Endothelial cell of umbilical vein (primary cell): ENCODE results near the gene CHRNA5. TPM values are rescaled to one million over a fixed set of nuclear protein-coding genes. Genes with fewer than 3 reads are reported as not detected.

Experiments used
- BruUV-seq: library from RNA; stranded (reverse); fragments of 400-500 nt; replicated peaks from 2 replicates; lab custom pipeline; 2021; lab: Mats Ljungman, UMichigan
- CTCF ChIA-PET: fragments of 300-600, 350-600 bp; sonication (Branson Sonifier 250); formaldehyde crosslinking; loops from one replicate; lab custom pipeline; 2021; ENCODE audit warnings: antibody characterized with exemption, inconsistent platforms; lab: Charles Lee
- POLR2A ChIA-PET: fragments of 300-600, 350-600 bp; sonication (Branson Sonifier 250); formaldehyde crosslinking; loops from one replicate; lab custom pipeline; 2021; ENCODE audit warnings: antibody characterized with exemption, inconsistent platforms; lab: Charles Lee
- DNase-seq: peaks from one replicate; pipeline ENCODE4 v3.0.0-alpha.2; 2011; ENCODE audit warnings: low read depth, low spot score
- FAIRE-seq: peaks from 2 replicates; lab custom pipeline; 2011; peaks lifted over from hg19 to GRCh38; lab: Jason Lieb, UNC
- H2AFZ ChIP-seq: 2 replicates; pipeline ENCODE4 v1.6.0; 2012; ENCODE audit warnings: low read depth, low read length, control low read depth, inconsistent platforms
- H3K27ac ChIP-seq: 2 replicates; pipeline ENCODE4 v1.5.1; 2011; ENCODE audit warnings: low read depth, mild to moderate bottlenecking, control low read depth, low read length, moderate library complexity; ENCODE audit not compliant: insufficient read depth
- H3K27me3 ChIP-seq, 2 experiments: 2 replicates each; pipeline versions ENCODE4 v1.6.0 to v1.6.1; 2011; ENCODE audit warnings: low read length in 2 of 2, mixed read lengths in 1 of 2; ENCODE audit not compliant: control insufficient read depth in 2 of 2, insufficient read depth in 2 of 2
- H3K36me3 ChIP-seq, 2 experiments: 2 replicates in 1 of 2; 3 replicates in 1 of 2; pipeline ENCODE4 v1.5.1; 2011; ENCODE audit warnings: low read length in 2 of 2, mild to moderate bottlenecking in 1 of 2, moderate library complexity in 1 of 2; ENCODE audit not compliant: control insufficient read depth in 2 of 2, insufficient read depth in 2 of 2; ENCODE audit errors: extremely low read depth in 1 of 2
- H3K4me1 ChIP-seq: 3 replicates; pipeline ENCODE4 v1.5.1; 2011; ENCODE audit warnings: mild to moderate bottlenecking, low read length; ENCODE audit not compliant: control insufficient read depth, insufficient read depth; ENCODE audit errors: extremely low read depth
- H3K4me2 ChIP-seq: 2 replicates; pipeline ENCODE4 v1.6.1; 2011; ENCODE audit warnings: low read length, control low read depth, mixed read lengths; ENCODE audit not compliant: insufficient read depth
- H3K4me3 ChIP-seq, 3 experiments: fragments of 200-600 bp in 1 of 3; sonication (generic), shearing (Covaris generic) in 1 of 3; replicated peaks in 1 of 3; 2 replicates each; pipeline ENCODE4 v1.5.1; 2011 to 2016; ENCODE audit warnings: control low read depth in 3 of 3, low read length in 3 of 3, mild to moderate bottlenecking in 2 of 3, inconsistent platforms in 1 of 3, low read depth in 1 of 3, moderate library complexity in 1 of 3; ENCODE audit not compliant: insufficient read depth in 1 of 3
- H3K79me2 ChIP-seq: 2 replicates; pipeline ENCODE4 v1.6.0; 2012; ENCODE audit warnings: low read length, inconsistent platforms; ENCODE audit not compliant: control insufficient read depth, insufficient read depth
- H3K9ac ChIP-seq: replicated peaks from 2 replicates; pipeline ENCODE3; 2011; ENCODE audit warnings: low read length, control low read depth; ENCODE audit not compliant: insufficient read depth; ENCODE audit errors: extremely low read depth
- H3K9me1 ChIP-seq: replicated peaks from 3 replicates; pipeline ENCODE4 v1.6.0; 2011; ENCODE audit warnings: mild to moderate bottlenecking, low read length; ENCODE audit not compliant: control insufficient read depth, insufficient read depth; ENCODE audit errors: extremely low read depth
- H3K9me3 ChIP-seq: replicated peaks from 2 replicates; pipeline ENCODE4 v1.5.1; 2012; ENCODE audit warnings: low read length, inconsistent platforms; ENCODE audit not compliant: control insufficient read depth, insufficient read depth
- H4K20me1 ChIP-seq: replicated peaks from 2 replicates; pipeline ENCODE3; 2011; ENCODE audit warnings: mild to moderate bottlenecking, low read length; ENCODE audit not compliant: control insufficient read depth, insufficient read depth; ENCODE audit errors: extremely low read depth
- EZH2 ChIP-seq: IDR thresholded peaks from 2 replicates; pipeline ENCODE4 v1.6.1; 2012; ENCODE audit warnings: borderline replicate concordance, low read depth, mild to moderate bottlenecking, moderate library complexity, low read length, inconsistent platforms; ENCODE audit not compliant: severe bottlenecking
- FOS ChIP-seq: IDR thresholded peaks from 2 replicates; pipeline ENCODE4 v1.6.1; 2011; ENCODE audit warnings: mild to moderate bottlenecking, low read length, moderate library complexity, borderline replicate concordance; ENCODE audit not compliant: insufficient read depth
- GATA2 ChIP-seq: IDR thresholded peaks from 2 replicates; pipeline ENCODE4 v1.7.0; 2011; ENCODE audit warnings: low read depth, mild to moderate bottlenecking, moderate library complexity, mixed read lengths, low read length; ENCODE audit not compliant: insufficient read length, insufficient read depth
- JUN ChIP-seq: IDR thresholded peaks from 2 replicates; pipeline ENCODE4 v1.6.1; 2011; ENCODE audit warnings: borderline replicate concordance, low read depth; ENCODE audit not compliant: insufficient read length, insufficient read depth
- MYC ChIP-seq: IDR thresholded peaks from one replicate; pipeline ENCODE4 v1.6.1; 2011; ENCODE audit warnings: mild to moderate bottlenecking, low read depth, low read length
- POLR2A ChIP-seq: IDR thresholded peaks from 2 replicates; pipeline ENCODE4 v1.6.1; 2012; ENCODE audit warnings: low read depth, mild to moderate bottlenecking, control low read depth, low read length
- POLR2AphosphoS5 ChIP-seq: IDR thresholded peaks from 2 replicates; pipeline ENCODE4 v1.6.1; 2012; ENCODE audit warnings: low read depth, mild to moderate bottlenecking, control low read depth, low read length, moderate library complexity; ENCODE audit not compliant: insufficient read depth
- dilution Hi-C: fragments of 300-500 bp; cut with MboI; formaldehyde crosslinking; loops from one replicate; pipeline ENCODE4 v1.15.0; 2019; ENCODE audit warnings: low sequenced_read_pairs; ENCODE audit not compliant: extremely low pct_ligation_motif_present
- intact Hi-C: fragments of 100-400 bp; cut with micrococcal nuclease; formaldehyde crosslinking; loops from one replicate; pipeline ENCODE4 v1.10.0; 2022
- polyA plus RNA-seq, 4 experiments: library from polyadenylated mRNA; depleted of rRNA in 3 of 4; stranded (reverse) in 3 of 4; unstranded in 1 of 4; fragments of >200 nt; gene quantifications; 2 replicates each; pipeline versions ENCODE4 v1.2.1 to v1.2.3, GENCODE V29; 2011 to 2012; ENCODE audit warnings: missing spikeins in 1 of 4
- total RNA-seq: library from RNA; stranded (reverse); gene quantifications from 2 replicates; pipeline ENCODE4 v1.2.3, GENCODE V29; 2021
- TF ChIP-seq, protein P1 (sequence below): IDR thresholded peaks from 2 replicates; pipeline ENCODE4 v1.6.1; 2011; ENCODE audit not compliant: insufficient read depth, insufficient read length
- TF ChIP-seq, protein P2 (sequence below), 2 donors: IDR thresholded peaks; 1 replicate in 1 of 2; 2 replicates in 1 of 2; pipeline ENCODE4 v1.5.1; 2011; ENCODE audit warnings: low read length in 2 of 2, mild to moderate bottlenecking in 2 of 2, moderate library complexity in 2 of 2, control low read depth in 1 of 2, inconsistent platforms in 1 of 2, low read depth in 1 of 2; ENCODE audit not compliant: insufficient read depth in 1 of 2; ENCODE audit errors: extremely low read depth in 1 of 2

Gene CHRNA5
- total and polyA plus RNA-seq, 2 donors (not counting 3 experiments of a cell fraction or from before 2014, with no cell fraction given), result 6.4 to 12.7 TPM

DNA sequence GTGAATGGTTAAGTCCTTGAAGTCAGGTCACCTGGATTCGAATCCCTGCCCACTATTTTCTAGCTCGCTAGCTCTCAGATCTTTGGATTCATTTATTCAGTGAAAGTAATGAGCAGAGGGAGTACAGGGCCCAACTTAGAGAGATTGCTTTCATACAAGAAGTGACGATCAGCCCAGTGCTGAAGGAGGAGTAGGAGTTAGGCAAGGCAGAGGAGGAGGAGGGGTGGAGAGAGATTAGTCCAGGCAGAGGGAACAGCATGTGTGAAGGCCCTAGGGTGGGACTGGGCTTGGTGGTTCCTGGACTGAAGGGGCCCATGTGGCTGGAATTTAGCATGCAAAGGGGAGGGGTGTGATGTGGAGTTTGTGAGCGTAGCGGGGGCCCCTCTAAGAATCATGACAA, 3.8 kb upstream of the CHRNA5 start:
- no peaks in the 10 kb centered on the region for H4K20me1 ChIP-seq
- dilution Hi-C loops, result no loop called here
- TF ChIP-seq, protein P1, sequence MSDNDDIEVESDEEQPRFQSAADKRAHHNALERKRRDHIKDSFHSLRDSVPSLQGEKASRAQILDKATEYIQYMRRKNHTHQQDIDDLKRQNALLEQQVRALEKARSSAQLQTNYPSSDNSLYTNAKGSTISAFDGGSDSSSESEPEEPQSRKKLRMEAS, result no peak
- TF ChIP-seq POLR2AphosphoS5, result no peak
- TF ChIP-seq, protein P2, sequence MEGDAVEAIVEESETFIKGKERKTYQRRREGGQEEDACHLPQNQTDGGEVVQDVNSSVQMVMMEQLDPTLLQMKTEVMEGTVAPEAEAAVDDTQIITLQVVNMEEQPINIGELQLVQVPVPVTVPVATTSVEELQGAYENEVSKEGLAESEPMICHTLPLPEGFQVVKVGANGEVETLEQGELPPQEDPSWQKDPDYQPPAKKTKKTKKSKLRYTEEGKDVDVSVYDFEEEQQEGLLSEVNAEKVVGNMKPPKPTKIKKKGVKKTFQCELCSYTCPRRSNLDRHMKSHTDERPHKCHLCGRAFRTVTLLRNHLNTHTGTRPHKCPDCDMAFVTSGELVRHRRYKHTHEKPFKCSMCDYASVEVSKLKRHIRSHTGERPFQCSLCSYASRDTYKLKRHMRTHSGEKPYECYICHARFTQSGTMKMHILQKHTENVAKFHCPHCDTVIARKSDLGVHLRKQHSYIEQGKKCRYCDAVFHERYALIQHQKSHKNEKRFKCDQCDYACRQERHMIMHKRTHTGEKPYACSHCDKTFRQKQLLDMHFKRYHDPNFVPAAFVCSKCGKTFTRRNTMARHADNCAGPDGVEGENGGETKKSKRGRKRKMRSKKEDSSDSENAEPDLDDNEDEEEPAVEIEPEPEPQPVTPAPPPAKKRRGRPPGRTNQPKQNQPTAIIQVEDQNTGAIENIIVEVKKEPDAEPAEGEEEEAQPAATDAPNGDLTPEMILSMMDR (IDR thresholded peaks at IDR 0.05; ENCODE audit: extremely low read depth in 1 of 2, insufficient read depth in 1 of 2, low read depth in 1 of 2, low read length in 2 of 2), result no peak
- no peak for TF ChIP-seq MYC
- no peak for TF ChIP-seq POLR2A
- no peak for TF ChIP-seq JUN
- no peak for TF ChIP-seq FOS
- TF ChIP-seq GATA2, result no peak
- no peak for TF ChIP-seq EZH2
- H3K4me3 ChIP-seq, result no peak overlapping the region
- POLR2A ChIA-PET, result no interaction called here
- CTCF ChIA-PET, result interaction anchor here (0.8 to 1.3 kb wide), 2 partner anchors 139 to 148 kb away, joined by 3 read pairs; no protein-coding TSS in a partner anchor
- no peaks in the 10 kb centered on the region for H3K9me1 ChIP-seq
- no peak overlapping the region for H3K4me2 ChIP-seq
- no TSS peak for BruUV-seq
- H3K27me3 ChIP-seq, result peaks cover 2 to 15% of the 10 kb centered on the region in 2 experiments
- peaks cover 9% of the 10 kb centered on the region for H3K4me1 ChIP-seq
- intact Hi-C loops, result no loop called here
- no peaks in the 10 kb centered on the region for H3K36me3 ChIP-seq
- H3K79me2 ChIP-seq, result no peaks in the 10 kb centered on the region
- H3K9me3 ChIP-seq, result no peaks in the 10 kb centered on the region
- H2AFZ ChIP-seq, result no peak overlapping the region
- DNase-seq (no peak), FAIRE-seq (no peak)
- no peak overlapping the region for H3K27ac ChIP-seq
- H3K9ac ChIP-seq, result no peak overlapping the region
